GM18526 (cell line): ENCODE data around the gene DPH1.

Experiments used
- POLR2A ChIP-seq: IDR thresholded peaks from 3 replicates; pipeline ENCODE4 v1.6.1; 2011; ENCODE audit not compliant: insufficient read length; ENCODE audit errors: extremely low read depth

DPH1 gene

DNA sequence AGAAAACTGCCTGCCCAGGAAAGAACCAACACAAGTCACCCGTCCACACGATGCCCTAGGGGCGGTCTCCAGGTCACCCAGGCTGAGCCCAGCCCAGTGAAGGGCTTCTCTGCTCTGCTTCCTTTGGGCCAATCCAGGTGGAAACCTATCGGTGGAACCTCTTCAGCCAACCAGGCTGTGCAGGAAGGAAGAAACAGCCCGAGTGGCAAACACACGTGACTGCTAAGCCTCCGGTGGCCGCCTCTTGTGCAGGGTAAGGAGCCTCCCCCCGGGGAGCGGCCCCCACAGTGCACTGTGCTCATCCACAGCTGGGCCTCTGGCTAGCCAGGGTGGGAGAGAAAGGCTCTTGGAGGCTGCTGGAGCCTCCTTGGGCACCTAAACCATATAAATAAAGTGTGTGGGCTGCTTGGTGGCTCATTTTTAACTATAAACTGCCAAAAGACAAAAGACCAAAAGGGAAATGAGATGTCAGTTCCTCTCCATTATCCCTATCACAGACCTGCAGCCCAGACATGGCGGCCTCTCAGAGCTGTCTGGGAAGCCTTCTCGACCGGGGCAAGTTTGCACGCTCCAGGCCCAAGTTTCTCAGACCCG is 7.2 kb upstream of the DPH1 start:
- TF ChIP-seq POLR2A = no peak

DNA sequence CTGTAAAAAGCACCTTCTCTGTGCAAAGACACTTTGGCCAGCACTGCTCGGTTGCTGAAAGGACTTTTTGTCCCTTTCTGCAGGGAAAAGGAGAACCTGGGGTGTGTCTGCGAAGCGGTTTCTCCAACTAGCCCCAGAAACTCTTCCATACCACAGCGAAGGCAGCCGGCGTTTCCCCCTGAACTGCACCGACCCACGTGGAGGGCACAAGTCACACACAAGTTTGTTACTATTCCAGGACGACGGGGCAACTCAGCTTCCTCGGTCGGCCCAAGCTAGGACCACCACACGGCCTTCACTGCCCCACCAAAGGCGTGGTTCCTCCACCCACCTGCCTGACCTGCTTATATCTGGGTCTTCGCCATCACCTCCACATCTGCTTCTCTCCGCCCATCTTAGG is 6.7 kb upstream of the DPH1 start:
- no peak for TF ChIP-seq POLR2A

DNA sequence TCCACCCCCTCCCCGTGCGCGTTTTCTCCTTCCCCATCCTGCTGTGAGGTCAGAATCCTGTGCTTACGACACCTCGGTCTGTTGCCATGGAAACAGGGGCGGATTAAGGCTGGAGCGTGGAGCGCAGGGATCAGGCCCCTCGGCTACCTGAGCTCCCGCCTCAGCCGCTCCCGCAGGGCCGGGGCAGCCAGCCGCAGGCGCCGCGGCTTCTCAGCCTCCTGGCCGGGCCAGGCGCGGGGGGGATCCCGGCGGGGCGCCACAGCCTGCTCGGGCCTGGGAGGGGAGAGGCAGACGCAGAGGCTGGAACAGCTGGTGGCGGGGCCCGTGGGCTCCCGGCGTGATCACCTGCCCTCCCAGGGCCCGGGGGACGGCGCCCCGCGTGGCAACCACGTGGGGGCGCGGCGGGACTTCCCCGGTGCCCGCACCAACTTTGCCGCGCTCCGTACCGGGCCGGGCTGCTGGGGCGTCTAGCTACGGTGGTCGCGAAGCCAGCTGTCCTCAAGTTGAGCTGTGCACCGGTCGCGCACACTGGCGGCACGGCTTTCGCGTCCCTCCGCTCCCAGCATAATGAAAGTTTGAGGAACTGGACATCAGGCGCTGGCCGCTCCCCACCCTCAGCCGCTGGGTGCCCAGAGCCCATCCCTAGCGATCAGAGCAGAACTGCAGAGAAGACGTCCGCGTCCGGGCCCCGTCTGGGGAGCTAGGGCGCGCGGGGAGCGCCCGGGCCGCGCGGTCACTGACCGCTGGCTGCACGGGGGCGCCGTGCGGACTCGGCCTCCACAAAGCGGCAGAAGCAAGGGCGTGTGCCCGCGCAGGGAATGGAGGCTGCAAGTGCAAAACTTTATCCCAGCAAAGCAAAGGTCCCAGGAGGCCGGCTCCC is 6.0 kb upstream of the DPH1 start:
- TF ChIP-seq POLR2A = no peak

DNA sequence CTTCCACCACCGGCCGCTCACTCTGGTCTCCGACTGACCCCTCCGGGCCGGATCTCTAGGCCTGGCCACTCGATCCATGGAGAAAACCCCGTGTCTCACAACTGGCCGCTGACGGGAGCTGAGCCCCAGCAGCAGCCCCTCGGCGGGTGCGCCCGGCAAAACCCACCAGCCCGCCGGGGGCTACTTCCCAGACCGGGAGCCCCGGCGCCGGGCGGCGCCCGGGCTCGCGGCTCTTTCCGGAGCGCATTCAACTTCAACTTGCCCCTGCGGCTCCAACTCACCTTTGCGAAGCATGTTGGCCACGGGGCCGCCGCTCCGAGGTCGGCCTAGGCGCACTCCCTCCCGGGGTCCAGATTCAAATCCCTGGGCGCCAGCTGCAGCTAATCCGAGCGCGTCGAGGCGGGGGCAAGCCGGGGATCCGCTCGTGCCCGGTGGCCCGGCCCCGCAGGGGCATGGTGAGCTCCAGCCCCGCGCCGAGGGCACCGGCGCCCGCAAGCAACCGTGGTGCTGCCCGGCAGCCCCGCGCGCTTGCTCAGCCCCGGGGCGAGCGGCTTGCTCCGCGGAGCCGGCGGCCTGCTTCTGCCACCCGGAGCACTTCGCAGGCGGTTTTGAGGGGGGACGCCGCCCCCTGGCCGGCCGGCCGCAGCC is 5.3 kb upstream of the DPH1 start:
- no peak for TF ChIP-seq POLR2A

DNA sequence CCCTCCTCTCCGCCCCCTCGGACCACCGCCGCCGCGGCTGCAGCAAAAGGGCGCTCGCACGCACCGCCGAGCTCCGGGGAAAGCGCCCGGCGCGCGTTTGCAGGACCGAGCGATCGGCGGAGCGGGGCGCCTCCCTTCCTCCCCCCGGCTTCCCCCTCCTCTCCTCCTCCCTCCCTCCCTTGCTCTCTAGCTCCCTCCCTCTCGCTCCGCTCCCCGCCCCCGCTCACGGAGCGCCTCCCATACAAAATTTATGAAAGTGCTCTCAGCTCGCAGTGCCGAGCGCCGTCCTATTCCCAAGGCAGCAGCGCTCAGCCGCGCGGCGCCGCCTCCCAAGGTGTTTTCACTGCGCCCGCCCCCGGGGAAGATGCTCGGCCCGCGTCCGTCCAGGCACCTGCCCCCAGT is 4.7 kb upstream of the DPH1 start, which contains the start of gene RTN4RL1:
TSS of gene RTN4RL1 (minus strand) at position 115 of the 402 bp plus-strand sequence. CDS start 469 bp downstream, outside the sequence.
- no peak for TF ChIP-seq POLR2A

DNA sequence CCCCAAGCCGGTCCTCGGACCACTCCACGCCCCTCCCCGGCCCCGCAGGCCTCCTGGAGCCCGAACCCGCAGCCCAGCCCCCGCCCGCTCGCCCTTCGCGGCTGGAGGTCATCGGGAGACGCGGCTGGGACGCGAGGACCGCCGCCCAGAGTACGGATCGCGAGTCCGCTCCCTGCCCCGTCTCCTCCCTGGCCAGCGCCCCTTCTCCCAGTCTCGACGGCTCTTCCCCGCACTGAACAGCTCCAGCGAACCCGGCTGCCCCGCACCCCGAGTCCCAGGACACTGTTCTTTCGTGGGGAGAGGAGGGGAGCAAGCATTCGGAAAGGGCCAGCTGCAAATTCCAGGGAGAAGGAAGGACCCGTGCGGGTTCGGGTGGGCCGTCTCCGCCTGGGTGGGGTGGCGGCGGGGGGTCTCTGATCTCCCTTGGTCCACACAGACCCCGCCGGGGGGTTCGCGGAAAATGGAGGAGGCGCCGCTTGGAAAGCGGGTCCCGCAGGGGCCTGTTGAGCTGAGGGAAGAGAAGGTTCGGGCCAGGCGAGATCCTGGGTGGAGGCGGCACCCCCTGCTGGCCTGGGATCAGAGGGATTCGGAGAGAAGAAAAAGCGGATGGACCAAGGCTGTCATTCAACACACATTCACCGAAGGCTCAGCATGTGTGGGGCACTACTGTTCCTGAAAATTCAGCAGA is 4.2 kb upstream of the DPH1 start:
- TF ChIP-seq POLR2A = no peak

DNA sequence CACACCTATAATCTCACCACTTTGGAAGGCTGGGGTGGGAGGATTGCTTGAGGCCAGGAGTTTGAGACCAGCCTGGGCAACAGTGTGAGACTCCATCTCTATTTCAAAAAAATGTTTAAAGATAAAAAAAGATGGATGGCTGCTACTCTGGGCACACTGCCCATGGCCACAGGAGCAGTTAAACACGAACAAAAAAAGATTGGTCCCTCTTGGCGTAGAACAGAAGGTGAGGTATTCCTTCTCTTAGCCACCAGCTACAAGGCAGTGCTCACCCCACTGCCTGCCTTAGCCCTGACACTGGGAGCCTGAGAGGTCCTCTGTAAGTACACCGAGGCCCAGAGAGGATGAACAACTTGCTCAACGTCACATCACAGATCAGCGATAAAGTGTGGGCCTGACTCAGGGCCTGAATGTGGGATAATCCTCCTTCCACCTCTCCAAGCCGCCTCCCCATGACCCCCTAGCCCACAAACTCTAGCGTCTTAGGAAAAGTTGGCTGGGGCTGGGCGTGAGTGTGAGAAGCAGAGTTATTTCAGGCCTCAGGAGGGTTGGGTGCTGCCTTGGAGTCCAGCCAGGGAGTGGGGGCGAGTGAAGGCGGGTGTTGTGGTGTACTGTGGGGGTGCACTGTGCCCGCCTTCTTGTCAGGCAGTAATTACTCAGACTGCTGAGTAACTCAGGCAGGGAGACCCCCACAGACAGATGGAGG is 2.3 kb upstream of the DPH1 start:
- no peak for TF ChIP-seq POLR2A

DNA sequence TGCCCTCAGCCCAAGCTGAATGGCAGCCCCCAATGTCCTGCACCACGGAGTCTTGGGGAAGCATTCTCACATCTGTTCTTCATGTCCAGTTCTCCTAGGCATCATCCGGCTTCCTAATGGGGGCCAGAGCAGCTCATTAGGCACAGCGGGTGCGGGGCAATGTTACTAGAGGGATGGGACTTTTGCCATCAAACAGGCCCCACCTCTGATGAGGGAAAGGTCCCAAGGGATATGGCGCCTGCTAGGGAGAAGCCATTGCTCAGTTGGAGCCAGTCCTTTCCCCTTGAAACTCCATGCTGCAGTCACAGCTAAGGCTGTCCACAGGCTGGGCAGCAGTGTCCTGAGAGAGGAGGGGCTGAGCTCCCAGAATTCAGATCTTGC is 1.7 kb upstream of the DPH1 start:
- TF ChIP-seq POLR2A = no peak

DNA sequence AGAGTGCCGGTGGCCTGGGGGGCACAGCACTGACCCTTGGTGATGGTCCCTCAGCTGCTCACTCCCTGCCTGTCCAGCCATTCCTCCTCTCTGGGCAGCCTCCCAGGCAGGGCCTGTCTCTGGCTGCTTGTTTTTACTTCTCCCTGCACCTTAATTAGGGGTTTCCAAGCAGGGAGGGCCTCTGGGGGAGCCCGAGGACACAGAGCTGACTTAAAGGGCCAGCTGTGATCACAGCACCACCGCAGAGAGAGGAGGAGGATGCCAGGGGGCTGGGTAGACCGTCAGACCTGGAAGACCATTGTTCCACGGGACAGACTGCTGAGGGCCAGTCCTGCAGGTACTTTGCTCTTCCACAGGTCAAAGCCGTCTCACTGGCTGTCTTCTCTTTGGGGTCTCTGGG is 1.2 kb upstream of the DPH1 start:
- no peak for TF ChIP-seq POLR2A

DNA sequence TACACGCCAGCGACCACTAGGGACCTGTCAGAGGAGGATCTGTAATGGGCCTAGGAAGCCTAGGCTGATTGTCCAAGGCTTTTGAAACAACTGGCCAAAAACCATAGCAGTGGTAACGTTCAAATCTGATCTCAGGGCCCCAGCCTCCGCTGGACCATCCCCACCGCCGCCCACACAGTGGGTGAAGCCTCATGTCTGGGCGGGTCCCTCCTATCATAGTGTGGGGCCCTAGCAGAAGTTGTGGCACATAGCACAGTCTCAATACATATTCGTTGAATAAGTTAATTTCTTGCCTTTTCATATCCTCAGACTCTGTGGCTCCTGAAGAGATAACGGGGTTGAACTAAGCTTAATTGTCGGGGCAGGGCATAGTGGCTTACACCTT is 818 bp downstream of the DPH1 start:
- no peak for TF ChIP-seq POLR2A

DNA sequence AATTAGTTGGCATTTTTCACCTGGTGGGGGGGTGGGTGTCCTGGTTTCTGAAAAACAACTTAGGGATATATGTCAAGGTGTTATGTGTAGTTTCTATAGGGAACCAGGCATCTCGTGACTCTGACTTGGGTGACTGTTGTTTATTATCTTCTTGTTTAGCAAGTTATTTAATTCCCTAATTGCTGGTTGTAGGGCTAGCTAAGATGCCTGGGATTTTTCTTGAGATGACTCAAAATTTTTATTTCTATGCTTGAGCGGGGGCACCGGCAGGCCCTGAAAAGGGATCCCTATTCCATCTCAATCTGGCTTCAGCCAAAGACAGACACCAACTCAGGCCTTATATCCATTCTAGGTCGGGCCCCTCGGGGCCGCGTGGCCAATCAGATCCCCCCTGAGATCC is 3.2 kb downstream of the DPH1 start:
- no peak for TF ChIP-seq POLR2A

DNA sequence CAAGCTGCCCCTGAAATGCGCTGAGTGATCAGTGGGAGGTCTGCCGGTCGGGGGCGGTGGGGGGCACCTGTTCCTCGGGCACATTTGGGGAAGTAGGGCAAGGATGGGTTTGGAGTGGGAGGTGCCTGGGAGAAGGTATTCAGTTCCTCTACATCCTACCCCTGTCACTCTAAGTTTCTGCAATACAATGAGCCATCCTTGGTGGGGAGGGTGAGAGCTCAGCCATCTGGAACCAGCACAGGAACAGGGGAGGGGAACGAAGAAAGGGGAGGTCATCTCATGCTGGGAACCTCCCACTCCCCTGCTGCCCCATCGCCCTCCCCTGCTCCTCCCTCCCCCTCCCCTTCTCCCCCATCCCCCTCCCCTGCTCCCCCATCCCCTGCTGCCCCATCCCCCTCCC is 4.2 kb downstream of the DPH1 start:
- TF ChIP-seq POLR2A = no peak

DNA sequence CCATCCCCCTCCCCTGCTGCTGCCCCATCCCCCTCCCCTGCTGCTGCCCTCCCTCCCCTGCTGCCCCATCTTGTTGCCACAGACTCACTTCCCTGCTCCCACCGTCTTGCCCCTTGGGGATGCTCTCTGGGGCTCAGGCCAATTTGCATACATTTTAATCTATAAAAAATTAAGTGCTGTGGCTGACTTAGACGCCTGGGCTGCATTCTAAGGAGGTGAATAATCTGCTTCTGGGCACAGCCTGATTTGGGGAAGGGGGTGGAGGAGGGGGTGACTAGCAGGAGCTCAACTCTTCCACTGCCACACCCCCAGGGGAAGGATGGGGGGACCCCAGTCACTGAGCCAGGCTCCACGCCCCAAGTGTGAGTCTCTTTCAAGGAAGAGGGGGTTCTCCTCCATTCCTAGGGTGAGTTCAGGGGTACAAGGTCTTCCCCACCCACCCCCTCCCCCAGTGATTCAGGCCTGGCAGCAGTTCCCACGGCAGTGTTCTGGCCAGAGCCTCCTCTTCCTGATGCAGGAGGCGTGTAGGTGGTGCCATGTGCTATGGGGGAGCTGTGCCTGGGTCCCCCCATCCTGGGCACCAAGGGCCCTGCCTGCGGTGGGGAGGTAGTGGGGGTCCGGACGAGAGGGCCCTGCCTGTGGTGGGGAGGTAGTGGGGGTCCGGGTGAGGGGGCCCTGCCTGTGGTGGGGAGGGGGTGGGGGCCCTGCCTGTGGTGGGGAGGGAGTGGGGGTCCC is 5.0 kb downstream of the DPH1 start:
- no peak for TF ChIP-seq POLR2A

DNA sequence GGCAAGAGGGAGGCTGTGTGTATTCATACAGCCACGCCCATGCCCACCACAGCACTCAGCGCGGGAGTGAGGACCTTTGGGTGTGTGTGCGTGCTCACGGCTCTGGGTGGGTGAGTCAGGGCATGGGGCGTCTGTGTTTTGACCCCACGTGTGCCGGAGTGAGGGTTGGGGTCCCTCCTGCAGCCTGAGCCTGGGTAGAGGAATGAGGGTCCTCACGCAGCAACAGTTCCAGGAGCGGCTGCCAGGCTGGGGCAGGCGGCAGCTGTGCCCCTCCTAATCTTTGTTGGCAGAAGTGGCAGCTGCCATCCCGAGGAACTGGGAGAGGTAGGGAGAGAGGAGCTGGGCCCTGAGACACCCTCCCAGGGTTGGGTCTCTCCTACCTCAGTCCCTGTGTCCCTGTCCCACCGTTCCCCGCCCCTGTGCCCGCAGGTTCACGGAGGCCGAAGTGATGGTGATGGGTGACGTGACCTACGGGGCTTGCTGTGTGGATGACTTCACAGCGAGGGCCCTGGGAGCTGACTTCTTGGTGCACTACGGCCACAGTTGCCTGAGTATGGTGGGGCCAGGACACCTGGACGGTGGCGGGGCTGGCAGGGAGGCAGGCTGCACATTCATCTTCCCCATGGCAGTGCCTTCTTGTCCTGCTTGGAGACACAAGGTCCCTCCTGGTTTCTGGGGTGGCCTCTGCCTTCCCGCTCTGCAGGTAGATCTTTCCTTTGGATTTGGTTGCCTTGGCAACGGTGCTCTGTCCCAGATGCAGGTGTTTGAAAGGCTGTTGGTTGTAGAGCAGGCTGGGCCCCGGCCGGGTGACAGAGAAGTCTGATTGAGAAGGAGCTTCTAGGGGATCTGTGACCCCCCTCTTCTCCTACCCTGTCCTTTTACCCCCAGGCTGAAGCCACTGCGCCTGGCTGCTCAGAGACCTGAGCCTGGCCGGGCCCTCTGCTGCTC is 5.9 kb downstream of the DPH1 start:
- no peak for TF ChIP-seq POLR2A

DNA sequence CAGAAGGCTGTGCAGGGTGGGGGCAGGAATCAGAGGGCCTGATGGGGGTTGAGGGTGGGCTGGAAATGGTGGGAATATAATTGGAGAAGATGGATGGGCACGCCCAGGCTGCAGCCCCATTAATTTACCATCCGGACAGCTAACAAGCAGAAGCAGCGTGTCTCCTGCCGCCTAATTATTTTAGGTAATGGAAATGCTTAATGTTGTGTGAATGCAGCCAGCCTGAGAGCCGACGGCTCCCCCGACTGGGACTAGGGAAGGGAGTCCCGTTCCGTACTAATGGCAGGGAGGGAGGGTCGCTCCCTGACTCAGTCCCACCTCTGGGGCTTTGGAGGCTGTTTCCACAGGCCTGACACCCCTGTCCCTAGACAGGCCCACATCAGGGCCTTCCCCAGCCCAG is 7.2 kb downstream of the DPH1 start:
- no peak for TF ChIP-seq POLR2A
